ENCODE data around the gene ADGRL1.
"Not testable (repeated sequence)": the region's sequence is repeated elsewhere in the genome, so short reads cannot be mapped to it uniquely, and the experiment has no call there.

ADGRL1 gene

GRCh38 chr19:14217886-14218285 is 11.9 kb upstream of the ADGRL1 start:
- not testable (repeated sequence) for DNase-seq

DNA sequence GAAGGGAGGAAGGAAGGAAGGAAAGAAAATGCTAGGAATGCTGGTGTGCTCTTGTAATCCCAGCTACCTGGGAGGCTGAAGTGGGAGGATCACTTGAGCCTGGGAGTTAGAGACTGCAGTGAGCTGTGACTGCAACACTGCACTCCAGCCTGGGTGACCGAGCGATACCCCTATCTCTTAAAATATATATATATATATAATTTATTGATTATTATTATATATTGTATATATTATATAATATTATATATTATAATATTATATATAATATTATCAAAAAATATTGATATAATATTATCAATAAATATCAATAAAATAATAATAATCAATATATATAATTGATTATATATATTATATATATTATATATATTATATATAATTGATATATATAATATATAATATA is 8.6 kb upstream of the ADGRL1 start:
- DNase-seq, result no peak

DNA sequence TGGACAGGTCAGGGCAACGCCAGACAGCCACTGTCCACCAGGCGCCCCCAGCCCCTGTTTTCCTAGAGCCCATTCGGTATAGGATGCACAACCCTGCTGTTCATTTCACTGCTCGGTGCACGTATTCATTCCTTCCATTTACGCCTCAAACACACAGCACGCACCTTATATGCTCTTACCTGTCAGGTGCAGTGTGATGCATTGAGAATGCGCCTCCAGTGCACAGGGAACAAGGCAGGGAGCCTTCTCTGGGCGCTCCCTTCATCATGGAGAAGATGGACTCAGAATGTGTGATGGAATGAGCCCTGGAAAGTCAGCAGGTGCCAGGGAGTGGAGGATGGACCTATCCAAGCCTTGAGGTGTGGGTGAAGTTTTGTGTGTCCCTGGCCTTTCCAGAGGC is 4.2 kb upstream of the ADGRL1 start:
- DNase-seq, result not testable (repeated sequence)

DNA sequence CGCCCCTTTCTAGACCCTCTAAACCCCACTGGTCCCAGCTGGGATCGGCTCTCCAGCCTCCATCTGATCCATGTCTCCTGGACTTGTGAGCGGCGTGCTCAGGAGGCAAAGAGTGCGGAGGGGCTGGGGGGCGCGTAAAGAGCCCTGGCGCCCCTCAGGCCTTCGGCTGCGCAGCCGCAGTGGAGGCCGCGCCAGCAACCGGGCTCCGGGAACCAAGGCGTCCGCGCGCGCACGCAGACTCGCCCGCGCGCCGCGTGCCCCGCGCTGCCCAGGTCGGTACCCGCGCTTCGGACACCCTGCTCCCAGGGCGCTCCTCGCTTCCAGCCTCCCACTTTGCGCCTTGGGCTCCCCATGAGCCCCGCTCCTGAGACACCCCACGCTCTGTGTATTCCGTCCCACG is 3.4 kb upstream of the ADGRL1 start:
- DNase-seq, result not testable (repeated sequence)

DNA sequence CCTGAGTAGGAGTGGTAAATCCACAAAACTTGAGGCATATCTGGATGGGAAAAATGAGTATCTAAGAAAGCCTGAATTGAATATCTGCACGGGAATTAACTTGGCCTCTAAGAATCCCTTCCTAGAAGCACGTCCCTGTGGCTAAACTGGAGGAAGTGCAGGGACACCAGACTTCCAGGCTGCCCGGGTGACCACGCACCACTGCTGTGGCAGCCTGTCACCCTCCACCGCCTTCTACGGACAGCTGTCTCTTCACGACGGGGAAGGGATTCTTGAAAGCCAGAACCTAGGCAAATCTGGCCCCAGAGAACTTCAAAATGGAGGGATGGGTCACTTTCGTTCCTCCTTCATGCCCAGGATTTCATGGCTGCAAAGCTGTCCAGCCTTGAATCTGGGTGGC is 2.5 kb upstream of the ADGRL1 start:
- not testable (repeated sequence) for DNase-seq

- DNase-seq, result not testable (repeated sequence)
These were observed 1.8 kb upstream of the ADGRL1 start for GRCh38 chr19:14207796-14208195.

DNA sequence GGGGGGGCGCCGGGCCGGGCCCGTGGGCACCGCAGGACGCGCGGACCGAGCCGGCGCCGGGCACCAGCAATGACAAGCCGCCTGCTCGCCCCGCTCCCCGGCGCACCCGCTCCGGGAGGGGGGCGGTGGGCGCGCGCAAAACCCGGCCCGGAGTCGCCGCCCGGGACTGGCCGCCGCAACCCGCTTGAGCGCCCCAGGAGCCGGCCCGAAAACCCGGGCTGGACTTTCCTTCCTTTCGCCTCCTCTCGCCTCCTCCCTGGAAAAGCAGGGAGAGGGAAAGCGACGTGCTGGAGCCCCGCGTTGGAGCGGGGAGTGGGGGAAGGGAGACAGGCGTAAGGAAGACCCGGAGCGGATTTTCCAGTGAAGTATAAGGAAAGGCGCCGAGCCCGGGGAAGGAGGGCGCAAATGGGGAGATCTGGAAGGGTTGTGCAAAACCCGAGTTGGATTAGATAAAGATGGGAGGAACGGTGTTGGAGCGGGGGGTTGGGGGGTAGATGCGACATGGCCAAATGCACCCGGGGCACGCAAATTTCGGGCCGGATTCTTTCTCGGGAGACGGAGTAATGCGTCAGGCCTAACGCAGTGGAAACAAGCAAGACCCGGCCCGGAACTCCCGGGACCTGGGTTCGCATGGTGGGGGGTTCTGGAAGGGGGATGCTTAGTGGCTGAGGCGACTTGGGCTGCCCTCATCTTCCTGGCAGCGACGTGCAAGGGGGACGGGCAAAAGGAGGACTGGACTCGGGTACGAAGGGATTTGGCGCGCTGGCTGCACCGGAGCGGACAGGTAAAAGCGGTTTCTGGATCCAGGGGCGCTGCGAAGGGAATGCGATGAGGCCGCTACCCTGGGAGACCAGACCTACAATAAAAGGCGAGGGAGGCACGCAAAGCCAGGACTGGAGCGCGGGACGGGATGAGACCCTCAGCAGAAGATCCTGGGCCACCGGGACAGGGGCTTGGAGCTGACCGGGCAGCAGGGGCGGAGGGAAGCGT is 1.1 kb upstream of the ADGRL1 start:
- DNase-seq, result peak; percentile 82

GRCh38 chr19:14206308-14206707 is 339 bp upstream of the ADGRL1 start:
- DNase-seq, result not testable (repeated sequence)

DNA sequence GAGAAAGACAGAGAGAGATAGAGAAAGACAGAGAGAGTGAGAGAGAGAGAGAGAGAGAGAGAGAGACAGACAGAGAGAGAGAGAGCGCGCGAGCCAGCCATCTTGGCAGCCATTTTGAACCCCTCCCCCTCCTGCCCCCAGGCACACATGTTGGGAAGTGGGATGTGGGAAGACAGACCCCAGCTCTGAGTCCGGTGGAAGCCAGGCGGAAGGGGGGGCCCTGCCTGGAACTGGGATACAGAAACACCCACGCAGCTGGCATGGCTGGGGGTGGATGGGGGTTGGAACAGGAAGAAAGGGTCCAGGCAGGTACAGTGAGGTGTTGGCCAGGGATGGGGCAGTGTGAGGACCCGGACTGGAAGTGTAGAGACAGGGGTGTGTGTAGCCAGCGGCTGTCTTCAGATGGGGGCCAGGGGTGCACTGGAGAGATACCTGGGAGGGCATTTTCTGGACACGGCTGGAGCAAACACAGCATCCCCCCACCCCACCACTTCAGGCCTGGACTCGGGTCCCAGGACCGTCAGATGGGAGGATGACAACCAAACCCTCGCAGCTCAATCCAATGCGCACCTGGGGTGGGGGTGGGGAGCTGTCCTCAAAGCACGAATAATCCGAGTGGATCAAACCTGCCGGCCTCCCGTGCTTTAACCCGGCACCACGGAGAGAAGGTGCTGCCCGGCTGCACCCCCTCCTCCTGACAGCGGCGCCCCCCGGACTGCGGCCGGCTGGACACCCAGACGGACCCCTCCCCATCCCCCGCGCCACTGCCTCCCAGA is 1.1 kb downstream of the ADGRL1 start:
- DNase-seq, result not testable (repeated sequence)

DNA sequence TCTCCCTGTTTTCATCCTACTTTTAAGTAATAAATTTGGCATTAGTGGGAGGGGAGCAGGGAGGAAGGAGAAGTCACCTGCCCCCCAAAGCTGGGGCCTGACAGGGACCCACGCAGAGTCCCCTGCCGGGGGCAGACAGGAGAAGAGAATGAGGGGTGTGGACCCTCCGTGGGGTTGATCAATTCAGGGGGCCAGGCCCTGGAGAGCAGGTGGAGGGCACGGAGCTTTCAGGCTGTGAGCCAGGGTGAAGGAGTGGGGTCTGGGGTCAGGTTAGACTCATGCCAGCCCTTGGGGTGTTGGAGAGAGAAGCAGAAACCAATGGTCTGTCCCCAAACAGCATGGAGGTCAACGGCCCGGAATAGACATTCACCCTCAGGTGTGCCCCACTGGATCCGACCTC is 1.8 kb downstream of the ADGRL1 start:
- not testable (repeated sequence) for DNase-seq

- DNase-seq, result not testable (repeated sequence)
These were observed 2.2 kb downstream of the ADGRL1 start for GRCh38 chr19:14203788-14204187.

DNA sequence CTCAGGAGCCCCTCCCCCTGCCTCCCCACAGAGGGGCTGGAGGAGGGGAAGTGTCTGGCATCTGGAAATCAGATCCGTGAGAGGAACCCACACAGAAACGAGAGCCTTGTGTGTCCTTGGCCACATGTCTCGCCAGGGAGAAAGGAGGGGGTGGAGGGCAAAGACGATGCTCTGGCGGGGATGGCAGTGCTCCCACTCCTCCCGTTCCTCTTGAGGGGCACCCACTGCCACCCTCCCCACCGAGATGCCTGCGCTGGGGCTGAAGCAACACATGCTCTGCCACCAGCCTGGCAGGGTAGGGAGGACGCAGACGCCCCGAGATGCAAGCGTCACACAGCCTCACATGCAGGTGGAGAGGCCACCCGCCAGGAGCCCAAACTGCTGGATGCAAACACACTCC is 2.8 kb downstream of the ADGRL1 start:
- no peak for DNase-seq

DNA sequence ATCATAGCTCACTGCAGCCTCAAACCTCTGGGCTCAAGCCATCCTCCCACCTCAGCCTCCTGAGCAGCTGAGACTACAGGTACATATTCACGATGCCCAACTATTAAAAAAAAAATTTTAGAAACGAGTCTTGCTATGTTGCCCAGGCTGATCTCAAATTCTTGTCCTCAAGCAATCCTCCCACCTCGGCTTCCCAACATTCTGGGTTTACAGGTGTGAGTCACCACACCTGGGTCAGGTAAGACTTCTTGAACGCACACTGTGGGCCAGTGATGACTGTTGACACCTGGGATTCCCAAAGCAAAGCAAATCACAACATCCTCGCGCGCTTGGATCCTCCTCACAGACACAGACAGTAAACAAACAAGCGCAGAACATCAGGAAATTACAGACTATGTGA is 4.5 kb downstream of the ADGRL1 start:
- DNase-seq, result not testable (repeated sequence)

GRCh38 chr19:14200147-14200841 is 5.7 kb downstream of the ADGRL1 start:
- peak; percentile 28 for DNase-seq

DNA sequence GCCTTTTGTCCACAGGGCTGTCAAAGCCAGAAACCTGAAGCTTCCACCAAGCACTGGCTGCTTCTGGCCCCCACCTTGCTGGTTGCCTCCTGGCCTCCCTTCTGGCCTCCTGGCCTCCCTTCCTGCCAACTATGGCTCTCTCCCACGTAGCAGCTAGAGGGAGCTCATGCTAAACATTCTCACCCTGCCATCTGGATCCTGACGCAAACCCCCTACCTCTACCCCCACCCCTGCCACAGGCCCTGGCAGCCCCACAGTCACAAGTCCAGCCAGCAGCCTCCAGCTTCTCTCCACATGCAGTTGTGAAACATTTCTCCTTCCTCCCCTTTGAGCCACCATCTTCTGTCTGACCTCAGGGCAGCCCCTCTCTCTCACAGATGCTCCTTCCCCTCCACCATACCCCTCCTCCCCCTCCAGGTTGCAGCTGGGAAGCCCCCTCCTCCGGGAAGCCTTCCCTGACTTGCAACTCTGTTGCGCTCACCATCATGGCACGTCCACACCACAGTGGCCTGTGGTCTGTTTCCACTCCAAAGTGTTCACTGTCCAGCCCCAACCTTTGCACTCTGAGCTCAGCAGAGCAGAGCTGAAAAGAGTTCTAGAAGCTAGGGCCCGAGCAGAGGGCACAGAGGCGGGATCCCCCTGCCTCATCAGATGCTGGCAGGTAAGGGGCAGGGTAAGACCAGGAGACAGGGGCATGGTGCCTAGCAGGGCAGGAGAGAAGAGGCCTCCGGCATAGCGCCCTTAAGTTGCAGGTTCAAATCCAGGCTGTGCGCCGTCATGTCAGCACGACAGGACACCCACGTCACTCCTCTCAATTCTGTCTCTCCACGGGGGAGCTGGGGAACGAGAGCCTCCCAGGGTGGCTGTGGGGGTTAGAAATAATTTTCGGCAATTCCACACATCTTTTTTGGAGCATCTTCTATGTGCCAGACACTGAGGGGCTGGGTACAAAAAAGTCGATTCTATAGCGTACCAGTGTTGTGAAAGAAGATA is 7.3 kb downstream of the ADGRL1 start:
- DNase-seq, result no peak

- no peak for DNase-seq
These were observed 8.1 kb downstream of the ADGRL1 start for GRCh38 chr19:14197882-14198281.

DNA sequence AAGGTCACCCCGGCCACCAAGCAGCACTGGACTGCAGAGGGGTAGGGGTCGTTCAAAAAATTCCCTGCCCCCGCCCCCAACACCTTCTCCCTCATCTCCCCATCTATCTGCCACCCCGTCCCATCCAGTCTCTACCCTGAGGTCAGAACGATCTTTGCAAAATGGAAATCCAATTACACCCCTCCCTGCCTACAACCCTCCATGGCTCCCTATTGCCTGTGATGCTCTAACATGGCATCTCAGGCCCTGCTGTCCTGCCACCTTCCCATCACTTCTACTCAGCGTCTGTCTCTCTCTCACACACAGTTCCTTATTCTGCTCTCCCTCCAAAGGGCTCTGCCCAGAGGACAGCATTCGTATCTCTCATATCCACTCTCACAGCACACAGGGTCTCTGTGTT is 8.7 kb downstream of the ADGRL1 start:
- not testable (repeated sequence) for DNase-seq

DNA sequence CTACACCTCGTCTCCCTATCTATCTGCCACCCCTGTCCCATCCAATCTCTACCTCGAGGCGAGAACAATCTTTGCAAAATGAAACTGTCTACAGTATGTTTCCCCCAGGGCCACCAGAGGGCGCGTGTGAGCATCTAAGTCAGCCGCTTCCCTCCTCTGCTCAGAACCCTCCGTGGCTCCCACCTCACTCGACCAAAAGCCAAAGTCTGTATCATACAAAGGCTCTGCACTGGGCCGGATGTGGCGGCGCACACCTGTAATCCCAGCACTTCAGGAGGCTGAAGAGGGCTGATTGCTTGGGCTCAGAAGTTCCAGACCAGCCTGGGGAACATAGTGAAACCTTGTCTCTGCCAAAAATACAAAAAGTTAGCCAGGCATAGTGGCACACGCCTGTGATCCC is 9.9 kb downstream of the ADGRL1 start:
- DNase-seq, result peak; percentile 84

DNA sequence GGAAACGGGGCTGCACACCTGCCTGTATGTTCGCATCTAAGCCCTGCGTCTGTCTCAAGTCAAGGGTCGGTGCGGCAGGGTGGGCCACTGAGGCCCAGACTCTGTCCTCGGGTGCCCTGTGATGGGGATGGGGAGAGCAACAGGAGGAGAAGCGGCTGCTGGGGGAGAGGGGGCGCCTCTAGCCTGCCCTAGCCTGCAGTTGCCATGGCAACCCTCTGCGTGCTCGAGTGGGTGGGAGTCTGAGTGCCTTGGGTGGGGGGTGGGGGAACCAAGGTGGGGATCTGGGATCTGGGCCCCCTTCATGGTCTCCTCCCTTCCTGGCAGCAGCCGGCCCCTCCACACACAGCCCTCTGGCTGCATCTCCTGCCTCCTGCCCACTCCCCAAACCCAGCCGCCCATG is 10.8 kb downstream of the ADGRL1 start:
- DNase-seq, result not testable (repeated sequence)

DNA sequence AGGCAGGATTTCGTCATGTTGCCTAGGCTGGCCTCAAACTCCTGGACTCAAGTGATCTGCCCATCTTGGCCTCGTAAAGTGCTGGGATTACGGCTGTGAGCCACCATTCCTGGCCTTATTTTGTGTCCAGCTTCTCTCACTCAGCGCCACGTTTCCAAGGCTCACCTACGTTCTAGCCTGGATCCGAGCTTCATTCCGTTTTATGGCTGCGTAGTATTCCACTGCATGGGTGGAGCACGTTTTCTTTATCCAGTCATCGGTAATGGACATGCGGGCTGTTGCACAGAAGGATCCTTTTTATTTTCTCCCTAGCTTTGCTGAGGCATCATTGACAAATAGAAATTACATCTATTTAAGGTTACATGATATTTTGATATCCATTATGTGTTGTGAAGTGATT is 16.6 kb downstream of the ADGRL1 start:
- DNase-seq, result no peak

- DNase-seq, result not testable (repeated sequence)
These were observed 17.9 kb downstream of the ADGRL1 start for GRCh38 chr19:14188086-14188485.

GRCh38 chr19:14187561-14187960 is 18.4 kb downstream of the ADGRL1 start:
- no peak for DNase-seq

Data from T-helper 9 cell (primary cell).